Type B pancreatic cell (in vitro differentiated cells): ENCODE results near the gene TRAPPC5. TPM values are rescaled to one million over a fixed set of nuclear protein-coding genes. Genes with fewer than 3 reads are reported as not detected.

Source experiments
- DNase-seq: peaks from one replicate; pipeline ENCODE4 v3.0.0; 2021; ENCODE audit warnings: mixed read lengths; ENCODE audit not compliant: unreplicated experiment; ENCODE audit errors: extremely low spot score
- H3K27ac Mint-ChIP-seq: 2 replicates; pipeline ENCODE4 v1.8.0; 2021; ENCODE audit warnings: mild to moderate bottlenecking, mixed read lengths
- H3K27me3 Mint-ChIP-seq: 2 replicates; pipeline ENCODE4 v1.8.0; 2021; ENCODE audit warnings: mixed read lengths
- H3K36me3 Mint-ChIP-seq: 2 replicates; pipeline ENCODE4 v1.8.0; 2021; ENCODE audit warnings: mixed read lengths
- H3K4me1 Mint-ChIP-seq: one replicate; pipeline ENCODE4 v1.8.0; 2021; ENCODE audit warnings: mixed read lengths; ENCODE audit not compliant: unreplicated experiment
- H3K4me3 Mint-ChIP-seq: 2 replicates; pipeline ENCODE4 v1.8.0; 2021; ENCODE audit warnings: mild to moderate bottlenecking, mixed read lengths
- H3K9me3 Mint-ChIP-seq: 2 replicates; pipeline ENCODE4 v1.8.0; 2021; ENCODE audit warnings: mixed read lengths
- CTCF ChIP-seq: fragments of 200-600 bp; sonication (generic); conservative IDR thresholded peaks from 2 replicates; pipeline ENCODE4 v1.5.0; 2021; ENCODE audit warnings: antibody characterized with exemption, mild to moderate bottlenecking
- total RNA-seq: library from RNA; stranded (reverse); gene quantifications from 2 replicates; pipeline ENCODE4 v1.2.1, GENCODE V29; 2021; ENCODE audit warnings: low replicate concordance

Gene TRAPPC5
- total RNA-seq, 1 donor from 2014 or later = 92.6 TPM

GRCh38 chr19:7710616-7711015 lies 30.0 kb downstream of the TRAPPC5 start:
- H3K36me3 Mint-ChIP-seq = no peaks in the 10 kb centered on the region
- DNase-seq = no peak
- no peak overlapping the region for H3K4me3 Mint-ChIP-seq
- peaks cover 3% of the 10 kb centered on the region for H3K27me3 Mint-ChIP-seq
- no peaks in the 10 kb centered on the region for H3K9me3 Mint-ChIP-seq
- H3K27ac Mint-ChIP-seq = no peak overlapping the region
- no peak for TF ChIP-seq CTCF
- no peaks in the 10 kb centered on the region for H3K4me1 Mint-ChIP-seq

- peaks cover 5% of the 10 kb centered on the region for H3K9me3 Mint-ChIP-seq
- H3K27ac Mint-ChIP-seq = no peak overlapping the region
- TF ChIP-seq CTCF = no peak
- no peaks in the 10 kb centered on the region for H3K4me1 Mint-ChIP-seq
- H3K4me3 Mint-ChIP-seq = no peak overlapping the region
- no peak for DNase-seq
- peaks cover 5% of the 10 kb centered on the region for H3K27me3 Mint-ChIP-seq
- no peaks in the 10 kb centered on the region for H3K36me3 Mint-ChIP-seq
Measured at GRCh38 chr19:7715671-7716070, 35.0 kb downstream of the TRAPPC5 start.

- Mint-ChIP-seq H3K36me3 (no peaks in the 10 kb centered on the region), H3K4me1 (no peaks in the 10 kb centered on the region), H3K27ac (no peak overlapping the region), H3K27me3 (peaks cover 5% of the 10 kb centered on the region), H3K4me3 (no peak overlapping the region), H3K9me3 (peaks cover 5% of the 10 kb centered on the region)
- no peak for DNase-seq
- TF ChIP-seq CTCF = no peak
Measured at GRCh38 chr19:7716762-7717161, 36.1 kb downstream of the TRAPPC5 start.

- peaks cover 5% of the 10 kb centered on the region for H3K9me3 Mint-ChIP-seq
Measured at GRCh38 chr19:7718668-7719067, 38.0 kb downstream of the TRAPPC5 start.

GRCh38 chr19:7720351-7720750 lies 39.7 kb downstream of the TRAPPC5 start:
- no peak for DNase-seq
- H3K27ac Mint-ChIP-seq = no peak overlapping the region
- no peak for TF ChIP-seq CTCF
- H3K4me1 Mint-ChIP-seq = no peaks in the 10 kb centered on the region
- peaks cover 5% of the 10 kb centered on the region for H3K9me3 Mint-ChIP-seq
- peaks cover 9% of the 10 kb centered on the region for H3K27me3 Mint-ChIP-seq
- H3K36me3 Mint-ChIP-seq = no peaks in the 10 kb centered on the region
- no peak overlapping the region for H3K4me3 Mint-ChIP-seq

More at GRCh38 chr19:7718668-7719067, 38.0 kb downstream of the TRAPPC5 start:
- Mint-ChIP-seq H3K4me1 (no peaks in the 10 kb centered on the region), H3K27me3 (peaks cover 9% of the 10 kb centered on the region), H3K4me3 (no peak overlapping the region), H3K27ac (no peak overlapping the region), H3K36me3 (no peaks in the 10 kb centered on the region)
- no peak for TF ChIP-seq CTCF
- no peak for DNase-seq

- TF ChIP-seq CTCF = no peak
- Mint-ChIP-seq H3K27me3 (peaks cover 14% of the 10 kb centered on the region), H3K4me1 (no peaks in the 10 kb centered on the region), H3K27ac (no peak overlapping the region), H3K36me3 (no peaks in the 10 kb centered on the region), H3K4me3 (no peak overlapping the region), H3K9me3 (no peaks in the 10 kb centered on the region)
- no peak for DNase-seq
Measured at GRCh38 chr19:7722231-7722651, 41.6 kb downstream of the TRAPPC5 start.
